Measurements from ENCODE around the gene SMIM13. TPM values are rescaled to one million over a fixed set of nuclear protein-coding genes. Genes with fewer than 3 reads are reported as not detected.
A peak's percentile ranks its signal among the peaks of the same experiment; 100 is the strongest.

The SMIM13 gene
- total RNA-seq, 1 donor from 2014 or later = 18.9 TPM

DNA sequence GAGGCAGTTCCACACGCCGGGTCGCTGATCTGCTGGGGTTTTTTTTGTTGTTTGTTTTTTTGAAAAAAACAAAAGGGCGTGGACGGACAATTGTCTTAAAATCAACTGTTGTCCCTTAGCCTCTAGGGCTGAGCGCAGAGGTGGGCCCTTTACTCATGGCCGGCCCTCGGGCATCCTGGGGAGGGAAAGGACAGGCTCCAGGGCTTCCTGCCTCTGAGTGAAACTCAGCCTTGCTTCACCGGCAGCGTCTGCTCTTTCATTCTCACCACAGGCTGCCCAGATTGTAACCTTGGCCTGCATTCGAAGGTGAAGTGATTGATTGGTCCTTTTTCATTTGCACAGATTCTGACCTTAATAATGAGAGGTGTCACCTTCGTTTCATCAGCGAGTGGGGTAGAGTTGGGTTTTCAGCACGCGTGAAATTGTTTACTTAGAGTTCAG, 797 bp downstream of the SMIM13 start:
- DNase-seq (ENCODE audit: low spot score in 2 of 2, unreplicated experiment in 2 of 2) = no peak
- H3K9me3 Mint-ChIP-seq = peaks cover 1% of the 10 kb centered on the region
- H3K27ac Mint-ChIP-seq = peak overlapping the region; percentile 99
- H3K4me1 Mint-ChIP-seq = peaks cover 22% of the 10 kb centered on the region
- TF ChIP-seq, protein P1, sequence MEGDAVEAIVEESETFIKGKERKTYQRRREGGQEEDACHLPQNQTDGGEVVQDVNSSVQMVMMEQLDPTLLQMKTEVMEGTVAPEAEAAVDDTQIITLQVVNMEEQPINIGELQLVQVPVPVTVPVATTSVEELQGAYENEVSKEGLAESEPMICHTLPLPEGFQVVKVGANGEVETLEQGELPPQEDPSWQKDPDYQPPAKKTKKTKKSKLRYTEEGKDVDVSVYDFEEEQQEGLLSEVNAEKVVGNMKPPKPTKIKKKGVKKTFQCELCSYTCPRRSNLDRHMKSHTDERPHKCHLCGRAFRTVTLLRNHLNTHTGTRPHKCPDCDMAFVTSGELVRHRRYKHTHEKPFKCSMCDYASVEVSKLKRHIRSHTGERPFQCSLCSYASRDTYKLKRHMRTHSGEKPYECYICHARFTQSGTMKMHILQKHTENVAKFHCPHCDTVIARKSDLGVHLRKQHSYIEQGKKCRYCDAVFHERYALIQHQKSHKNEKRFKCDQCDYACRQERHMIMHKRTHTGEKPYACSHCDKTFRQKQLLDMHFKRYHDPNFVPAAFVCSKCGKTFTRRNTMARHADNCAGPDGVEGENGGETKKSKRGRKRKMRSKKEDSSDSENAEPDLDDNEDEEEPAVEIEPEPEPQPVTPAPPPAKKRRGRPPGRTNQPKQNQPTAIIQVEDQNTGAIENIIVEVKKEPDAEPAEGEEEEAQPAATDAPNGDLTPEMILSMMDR (IDR thresholded peaks at IDR 0.05; ENCODE audit: unreplicated experiment) = no peak
- H3K27me3 Mint-ChIP-seq (ENCODE audit: low read depth) = no peaks in the 10 kb centered on the region
- H3K36me3 Mint-ChIP-seq = peaks cover 4% of the 10 kb centered on the region
- peak overlapping the region; percentile 98 for H3K4me3 Mint-ChIP-seq

DNA sequence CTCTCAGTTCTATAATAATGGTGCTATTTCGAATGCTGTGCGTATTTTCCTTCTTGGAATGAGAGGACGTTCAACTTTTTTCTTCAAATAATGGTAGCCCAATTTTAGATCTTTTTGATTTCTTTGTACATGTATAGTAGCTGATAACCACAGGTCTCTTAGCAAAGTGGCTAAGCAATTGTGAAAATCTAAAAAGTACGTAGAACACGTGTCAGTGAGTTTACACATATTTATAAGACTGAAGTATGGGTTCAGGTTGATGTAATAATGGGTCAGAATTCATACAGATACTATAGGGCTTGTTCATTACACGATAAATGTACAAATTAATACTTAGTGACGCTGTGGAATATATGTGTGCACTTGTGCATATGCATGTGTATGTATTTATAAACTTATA, 1.3 kb downstream of the SMIM13 start:
- Mint-ChIP-seq H3K27me3 (ENCODE audit: low read depth) (no peaks in the 10 kb centered on the region), H3K9me3 (peaks cover 6% of the 10 kb centered on the region), H3K27ac (peak overlapping the region; percentile 99), H3K4me3 (peak overlapping the region; percentile 98), H3K36me3 (peaks cover 9% of the 10 kb centered on the region), H3K4me1 (peaks cover 22% of the 10 kb centered on the region)
- no peak for DNase-seq (ENCODE audit: low spot score in 2 of 2, unreplicated experiment in 2 of 2)
- TF ChIP-seq, protein P1 (IDR thresholded peaks at IDR 0.05; ENCODE audit: unreplicated experiment) = no peak

DNA sequence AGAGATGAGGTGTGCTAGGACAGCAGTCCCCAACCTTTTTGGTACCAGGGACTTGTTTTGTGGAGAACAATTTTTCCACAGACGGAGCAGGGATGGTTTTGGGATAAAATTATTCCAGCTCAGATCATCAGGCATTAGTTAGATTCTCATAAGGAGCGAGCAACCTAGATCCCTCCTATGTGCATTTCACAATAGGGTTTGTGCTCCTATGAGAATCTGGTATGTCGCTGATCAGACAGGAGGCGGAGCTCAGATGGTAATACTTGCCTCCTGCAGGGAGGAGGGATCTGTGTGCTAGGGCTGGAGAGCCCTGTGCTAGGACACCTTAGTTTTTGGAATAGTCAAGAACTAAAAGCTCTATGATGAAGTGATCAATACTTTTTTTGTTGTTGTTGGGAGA, 2.5 kb downstream of the SMIM13 start:
- TF ChIP-seq, protein P1 (IDR thresholded peaks at IDR 0.05; ENCODE audit: unreplicated experiment) = no peak
- Mint-ChIP-seq H3K36me3 (peaks cover 18% of the 10 kb centered on the region), H3K27me3 (ENCODE audit: low read depth) (no peaks in the 10 kb centered on the region), H3K27ac (peak overlapping the region; percentile 74), H3K9me3 (peaks cover 15% of the 10 kb centered on the region), H3K4me1 (peaks cover 22% of the 10 kb centered on the region), H3K4me3 (no peak overlapping the region)
- no peak for DNase-seq (ENCODE audit: low spot score in 2 of 2, unreplicated experiment in 2 of 2)

DNA sequence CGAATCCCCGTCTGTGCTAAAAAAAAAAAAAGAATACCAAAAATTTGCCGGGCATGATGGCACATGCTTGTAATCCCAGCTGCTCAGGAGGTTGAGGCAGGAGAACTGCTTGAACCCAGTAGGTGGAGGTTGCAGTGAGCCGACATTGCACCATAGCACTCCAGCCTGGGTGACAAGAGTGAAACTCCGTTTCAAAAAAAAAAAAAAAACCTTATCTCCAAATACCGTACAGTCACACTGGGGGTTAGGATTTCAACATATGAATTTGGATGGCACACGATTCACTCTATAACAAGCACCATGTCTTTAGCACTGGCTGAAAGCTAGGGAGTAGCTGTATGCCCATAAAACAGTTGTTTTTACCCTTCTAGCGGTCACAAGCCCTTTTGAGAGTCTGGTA, 3.8 kb downstream of the SMIM13 start:
- H3K9me3 Mint-ChIP-seq = peaks cover 20% of the 10 kb centered on the region
- no peak overlapping the region for H3K27ac Mint-ChIP-seq
- peaks cover 22% of the 10 kb centered on the region for H3K4me1 Mint-ChIP-seq
- peaks cover 26% of the 10 kb centered on the region for H3K36me3 Mint-ChIP-seq
- TF ChIP-seq, protein P1 (IDR thresholded peaks at IDR 0.05; ENCODE audit: unreplicated experiment) = no peak
- no peaks in the 10 kb centered on the region for H3K27me3 Mint-ChIP-seq (ENCODE audit: low read depth)
- DNase-seq (ENCODE audit: low spot score in 2 of 2, unreplicated experiment in 2 of 2) = no peak
- H3K4me3 Mint-ChIP-seq = no peak overlapping the region

DNA sequence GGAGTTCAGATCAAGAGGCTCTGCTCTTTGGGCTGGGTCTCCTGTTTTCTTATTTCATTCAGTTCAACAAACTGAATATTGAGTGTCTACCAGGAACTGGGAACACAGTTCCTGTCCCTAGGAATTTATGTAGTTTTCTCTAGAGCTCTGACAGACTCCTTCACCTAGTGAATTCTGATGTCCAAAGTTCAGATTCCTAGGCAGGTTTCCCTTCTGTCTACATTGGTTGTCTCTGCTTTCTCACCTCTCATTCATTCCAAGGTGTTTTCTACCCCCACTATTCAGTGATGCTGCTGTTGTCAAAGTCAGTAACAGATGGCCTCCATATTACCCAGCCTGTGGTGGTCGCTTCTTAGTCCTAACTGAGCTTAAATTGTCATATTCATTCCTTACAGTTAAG, 4.4 kb downstream of the SMIM13 start:
- Mint-ChIP-seq H3K36me3 (peaks cover 30% of the 10 kb centered on the region), H3K9me3 (peaks cover 22% of the 10 kb centered on the region), H3K27ac (peak overlapping the region; percentile 25), H3K4me1 (peaks cover 18% of the 10 kb centered on the region), H3K4me3 (no peak overlapping the region), H3K27me3 (ENCODE audit: low read depth) (no peaks in the 10 kb centered on the region)
- DNase-seq (ENCODE audit: low spot score in 2 of 2, unreplicated experiment in 2 of 2) = no peak
- TF ChIP-seq, protein P1 (IDR thresholded peaks at IDR 0.05; ENCODE audit: unreplicated experiment) = no peak

DNA sequence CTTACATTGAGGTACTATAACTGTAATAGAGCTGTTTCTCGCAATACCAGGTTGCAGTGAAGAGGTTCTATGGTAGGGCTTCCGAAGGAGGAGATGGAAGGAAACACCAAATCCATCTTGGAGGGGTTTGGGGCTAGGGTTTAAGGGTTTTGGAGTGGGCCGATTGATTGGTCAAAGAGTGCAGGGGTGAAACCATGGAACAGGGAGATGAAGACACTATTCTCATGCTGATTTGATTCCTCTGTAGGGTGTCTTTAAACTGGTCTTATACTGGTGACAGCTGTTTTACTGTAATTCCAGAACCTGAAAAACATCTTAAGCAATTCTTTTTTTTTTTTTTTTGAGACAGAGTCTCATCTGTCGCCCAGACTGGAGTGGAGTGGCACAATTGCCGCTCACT, 7.8 kb downstream of the SMIM13 start:
- Mint-ChIP-seq H3K27me3 (ENCODE audit: low read depth) (no peaks in the 10 kb centered on the region), H3K27ac (no peak overlapping the region), H3K9me3 (peaks cover 22% of the 10 kb centered on the region), H3K4me3 (no peak overlapping the region), H3K36me3 (peaks cover 32% of the 10 kb centered on the region), H3K4me1 (no peaks in the 10 kb centered on the region)
- TF ChIP-seq, protein P1 (IDR thresholded peaks at IDR 0.05; ENCODE audit: unreplicated experiment) = no peak
- DNase-seq (ENCODE audit: low spot score in 2 of 2, unreplicated experiment in 2 of 2) = no peak

Data from mesothelial cell of epicardium (in vitro differentiated cells).